Measurements from ENCODE around the gene ZDHHC7.

GRCh38 chr16:85040685-85041084, 29.4 kb upstream of the ZDHHC7 start:
- TF ChIP-seq POLR2A (IDR thresholded peaks at IDR 0.05; ENCODE audit: low read length) (no peak), GATA1 (IDR thresholded peaks at IDR 0.05; ENCODE audit: low read depth, low read length) (no peak)

Data from erythroblast (primary cell).